Activated CD8-positive, alpha-beta T cell treated with anti-CD3 and anti-CD28 coated beads for 36 hours (primary cell): Measurements from ENCODE around the gene SLC2A10. TPM values are rescaled to one million over a fixed set of nuclear protein-coding genes. Genes with fewer than 3 reads are reported as not detected.

Experiments used
- ATAC-seq: fragments of 200-7000 bp; cut with Tn5 transposase; one replicate; pipeline ENCODE4 v1.10.0; 2021; ENCODE audit warnings: mild to moderate bottlenecking, moderate library complexity
- CTCF ChIA-PET: fragments of 350-600 bp; sonication (Branson Sonifier 250); formaldehyde crosslinking; loops from one replicate; lab custom pipeline; 2021; ENCODE audit warnings: antibody characterized with exemption; lab: Charles Lee
- POLR2A ChIA-PET: fragments of 350-600 bp; sonication (Branson Sonifier 250); formaldehyde crosslinking; loops from one replicate; lab custom pipeline; 2021; ENCODE audit warnings: antibody characterized with exemption; lab: Charles Lee
- DNase-seq: peaks from one replicate; pipeline ENCODE4 v3.0.0-alpha.2; 2020
- H3K27ac Mint-ChIP-seq: one replicate; pipeline ENCODE4 v1.8.0; 2021; ENCODE audit warnings: mild to moderate bottlenecking, mixed read lengths
- H3K27me3 Mint-ChIP-seq: one replicate; pipeline ENCODE4 v1.8.0; 2021; ENCODE audit warnings: mixed read lengths
- H3K36me3 Mint-ChIP-seq: one replicate; pipeline ENCODE4 v1.8.0; 2021; ENCODE audit warnings: low read depth, mixed read lengths
- H3K4me1 Mint-ChIP-seq: one replicate; pipeline ENCODE4 v1.8.0; 2021; ENCODE audit warnings: low read depth, mixed read lengths
- H3K4me3 Mint-ChIP-seq: one replicate; pipeline ENCODE4 v1.8.0; 2021; ENCODE audit warnings: mild to moderate bottlenecking, moderate library complexity, mixed read lengths
- H3K9me3 Mint-ChIP-seq: one replicate; pipeline ENCODE4 v1.8.0; 2021; ENCODE audit warnings: mixed read lengths
- CTCF ChIP-seq: fragments of 200-600 bp; IDR thresholded peaks from one replicate; pipeline ENCODE4 v1.8.0; 2022; ENCODE audit warnings: antibody characterized with exemption, mild to moderate bottlenecking
- intact Hi-C: fragments of 100-400 bp; cut with micrococcal nuclease; formaldehyde crosslinking; loops from one replicate; pipeline ENCODE4 v1.10.0; 2022
- total RNA-seq, 2 experiments: library from RNA; stranded (reverse); gene quantifications; one replicate each; pipeline ENCODE4 v1.2.3, GENCODE V29; 2021

Gene SLC2A10
- total RNA-seq = not detected

DNA sequence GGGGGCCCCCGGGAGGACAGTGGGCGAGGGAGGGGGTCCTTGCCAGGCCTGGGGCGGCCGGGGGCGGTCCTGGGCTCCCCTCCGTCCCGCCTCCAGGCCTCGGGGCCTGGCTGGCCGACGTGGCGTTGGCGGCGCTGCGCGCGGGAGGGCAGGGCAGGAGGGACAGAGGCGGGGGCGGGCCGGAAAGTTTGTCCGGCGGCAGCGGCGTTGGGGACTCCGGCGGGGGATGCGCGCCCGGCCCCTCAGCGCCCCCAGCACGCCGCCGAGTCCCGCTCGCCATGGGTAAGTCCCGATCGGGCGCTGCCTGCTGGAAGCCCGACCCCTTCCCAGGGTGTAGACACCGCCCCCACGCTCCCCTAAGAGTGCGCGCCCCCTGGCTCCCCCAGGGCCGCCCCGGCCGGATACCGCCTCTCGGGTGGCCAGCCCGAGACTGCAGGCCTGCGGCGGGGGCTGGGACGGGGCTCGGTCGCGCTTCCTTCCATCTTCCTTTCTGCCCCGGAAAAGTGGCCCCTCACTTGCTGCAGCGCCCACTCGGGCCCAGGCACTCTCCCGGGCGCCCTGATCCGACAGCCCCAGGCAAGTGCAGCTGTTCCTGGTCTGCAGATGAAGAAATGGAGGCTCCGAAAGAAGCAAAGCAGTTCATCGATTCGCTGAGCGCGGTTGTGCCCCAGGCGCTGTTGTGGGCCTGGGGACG is at the start of gene SLC2A10:
TSS of gene SLC2A10 (plus strand) at position 191 of the 694 bp plus-strand sequence. CDS start at position 279, 88 bp downstream.
- POLR2A ChIA-PET = no interaction called here
- peak; percentile 51 for ATAC-seq
- CTCF ChIA-PET = interaction anchor here (1.5 kb wide), 1 partner anchor 15 kb away, joined by 4 read pairs; no protein-coding TSS in a partner anchor

DNA sequence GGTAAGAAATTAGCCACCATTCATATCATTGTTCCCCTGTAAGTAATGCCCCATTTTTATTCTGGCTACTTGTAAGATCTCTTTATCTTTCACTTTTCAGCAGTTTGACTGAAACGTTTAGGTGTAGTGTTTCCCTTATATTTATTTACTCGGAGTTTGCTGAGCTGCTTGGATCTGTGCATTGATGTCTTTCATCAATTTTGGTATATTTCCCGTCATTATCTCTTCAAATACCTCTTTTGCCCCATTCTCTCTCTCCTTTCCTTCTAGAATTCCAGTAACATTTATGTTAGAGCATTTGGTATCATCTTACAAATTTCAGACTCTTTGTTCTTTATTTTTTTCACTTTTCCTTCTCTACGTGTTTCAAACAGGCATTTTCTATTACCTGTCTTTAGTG is 49.0 kb upstream of the SLC2A10 start:
- Mint-ChIP-seq H3K4me1 (no peaks in the 10 kb centered on the region), H3K27me3 (no peaks in the 10 kb centered on the region), H3K4me3 (no peak overlapping the region), H3K27ac (no peak overlapping the region), H3K36me3 (no peaks in the 10 kb centered on the region), H3K9me3 (no peaks in the 10 kb centered on the region)
- intact Hi-C loops = no loop called here
- ATAC-seq (no peak), DNase-seq (no peak)
- no peak for TF ChIP-seq CTCF
- CTCF ChIA-PET = no interaction called here
- POLR2A ChIA-PET = no interaction called here

More for the DNA sequence above, at the start of gene SLC2A10:
- Mint-ChIP-seq H3K27me3 (peaks cover 49% of the 10 kb centered on the region), H3K27ac (no peak within 1 kb of the TSS), H3K4me3 (peak within 1 kb of the TSS; percentile 48), H3K36me3 (no peaks in the 10 kb centered on the region), H3K4me1 (peaks cover 11% of the 10 kb centered on the region), H3K9me3 (no peaks in the 10 kb centered on the region)
- DNase-seq = peak; percentile 13
- no peak for TF ChIP-seq CTCF
- intact Hi-C loops = no loop called here

GRCh38 chr20:46661659-46662058 is 47.8 kb upstream of the SLC2A10 start:
- Mint-ChIP-seq H3K4me1 (no peaks in the 10 kb centered on the region), H3K9me3 (no peaks in the 10 kb centered on the region), H3K27me3 (no peaks in the 10 kb centered on the region), H3K27ac (no peak overlapping the region), H3K36me3 (no peaks in the 10 kb centered on the region), H3K4me3 (no peak overlapping the region)
- DNase-seq (no peak), ATAC-seq (no peak)
- CTCF ChIA-PET = interaction anchor here (0.6 to 1.2 kb wide), 2 partner anchors 19 to 39 kb away, joined by 3 read pairs; no protein-coding TSS in a partner anchor
- POLR2A ChIA-PET = no interaction called here
- intact Hi-C loops = no loop called here
- no peak for TF ChIP-seq CTCF

DNA sequence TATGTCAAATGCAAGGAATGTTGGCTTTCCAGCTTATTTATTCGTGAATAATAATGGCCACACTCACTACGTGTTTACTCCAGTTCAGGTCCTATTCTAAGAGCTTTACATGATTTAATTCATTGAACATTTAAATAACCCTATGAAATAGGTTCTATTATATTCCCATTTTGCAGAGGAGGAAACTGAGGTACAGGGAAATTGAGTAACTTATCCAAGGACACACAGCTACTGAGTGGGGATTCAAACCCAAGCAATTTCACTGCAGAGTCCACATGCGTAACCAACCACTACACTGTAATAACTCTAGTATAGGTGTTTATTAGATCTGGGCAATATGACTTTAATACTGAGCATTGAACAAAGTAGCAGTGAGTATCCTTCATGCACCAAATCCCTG is 45.9 kb upstream of the SLC2A10 start:
- intact Hi-C loops = no loop called here
- DNase-seq (no peak), ATAC-seq (no peak)
- Mint-ChIP-seq H3K27ac (no peak overlapping the region), H3K4me1 (no peaks in the 10 kb centered on the region), H3K4me3 (no peak overlapping the region), H3K27me3 (no peaks in the 10 kb centered on the region), H3K9me3 (no peaks in the 10 kb centered on the region), H3K36me3 (no peaks in the 10 kb centered on the region)
- POLR2A ChIA-PET = no interaction called here
- TF ChIP-seq CTCF = no peak
- CTCF ChIA-PET = no interaction called here

DNA sequence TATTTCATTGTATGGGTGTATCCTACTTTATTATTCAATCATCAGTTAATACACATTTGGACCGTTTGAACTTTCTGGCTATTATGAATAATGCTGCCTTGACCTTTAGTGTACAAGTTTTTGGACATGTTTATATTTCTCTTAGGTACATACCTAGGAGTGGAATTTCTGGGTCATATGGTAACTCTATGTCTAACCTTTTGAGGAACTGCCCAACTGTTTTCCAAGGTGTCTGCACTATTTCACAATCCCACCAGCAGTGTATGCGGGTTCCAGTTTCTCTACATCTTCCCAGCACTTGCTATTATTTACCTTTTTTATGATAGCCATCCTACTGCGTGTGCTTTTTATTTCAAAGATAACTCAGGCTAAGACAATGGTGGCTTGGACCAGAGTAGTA is 43.8 kb upstream of the SLC2A10 start:
- ChIA-PET POLR2A (no interaction called here), CTCF (no interaction called here)
- Mint-ChIP-seq H3K36me3 (peaks cover 3% of the 10 kb centered on the region), H3K4me1 (no peaks in the 10 kb centered on the region), H3K27ac (no peak overlapping the region), H3K4me3 (no peak overlapping the region), H3K9me3 (peaks cover 8% of the 10 kb centered on the region), H3K27me3 (no peaks in the 10 kb centered on the region)
- DNase-seq (no peak), ATAC-seq (no peak)
- intact Hi-C loops = no loop called here
- TF ChIP-seq CTCF = no peak
